OCI-LY7 (cell line): ENCODE results near the gene SPRTN. TPM values are rescaled to one million over a fixed set of nuclear protein-coding genes. Genes with fewer than 3 reads are reported as not detected.
A peak's percentile ranks its signal among the peaks of the same experiment; 100 is the strongest.

Experiments used
- BruUV-seq: library from RNA; stranded (reverse); fragments of 400-500 nt; replicated peaks from 2 replicates; lab custom pipeline; 2021; lab: Mats Ljungman, UMichigan
- CTCF ChIA-PET: fragments of 300-600 bp; sonication (Branson Sonifier 250); formaldehyde crosslinking; loops from one replicate; lab custom pipeline; 2022; ENCODE audit warnings: antibody characterized with exemption; ENCODE audit not compliant: unreplicated experiment; lab: Charles Lee
- POLR2A ChIA-PET: fragments of 300-600 bp; sonication (Branson Sonifier 250); formaldehyde crosslinking; loops from one replicate; lab custom pipeline; 2022; ENCODE audit warnings: antibody characterized with exemption; lab: Charles Lee
- DNase-seq: peaks from one replicate; pipeline ENCODE4 v3.0.0-alpha.2; 2015; ENCODE audit warnings: low spot score
- H2AFZ ChIP-seq: fragments of 200-600 bp; sonication (generic), shearing (Covaris generic); 2 replicates; pipeline ENCODE4 v1.6.1; 2014; ENCODE audit warnings: mild to moderate bottlenecking, antibody characterized with exemption, low read length, moderate library complexity
- H3K27ac ChIP-seq: fragments of 200-600 bp; sonication (generic); 2 replicates; pipeline ENCODE4 v1.5.1; 2014; ENCODE audit warnings: mixed run types, low read depth, mild to moderate bottlenecking, moderate library complexity, low read length, inconsistent platforms; ENCODE audit not compliant: poor library complexity, severe bottlenecking
- H3K36me3 ChIP-seq: fragments of 200-600 bp; sonication (generic); 2 replicates; pipeline ENCODE4 v1.6.1; 2014; ENCODE audit warnings: mild to moderate bottlenecking, antibody characterized with exemption, low read length, moderate library complexity, mixed read lengths; ENCODE audit not compliant: insufficient read depth
- H3K4me1 ChIP-seq: fragments of 200-600 bp; sonication (generic); 2 replicates; pipeline ENCODE4 v1.5.1; 2014; ENCODE audit warnings: mild to moderate bottlenecking, low read length; ENCODE audit not compliant: insufficient read depth, poor library complexity, severe bottlenecking
- H3K4me2 ChIP-seq: fragments of 200-600 bp; sonication (generic); 2 replicates; pipeline ENCODE4 v1.6.1; 2014; ENCODE audit warnings: mild to moderate bottlenecking, low read length
- H3K4me3 ChIP-seq: fragments of 200-600 bp; sonication (generic); 2 replicates; pipeline ENCODE4 v1.5.1; 2014; ENCODE audit warnings: mild to moderate bottlenecking, low read depth, low read length; ENCODE audit not compliant: poor library complexity, severe bottlenecking
- H3K79me2 ChIP-seq: fragments of 200-600 bp; sonication (generic); 2 replicates; pipeline ENCODE4 v1.6.1; 2016; ENCODE audit warnings: low read depth, mild to moderate bottlenecking, low read length, moderate library complexity, mixed read lengths; ENCODE audit not compliant: insufficient read depth
- H3K9me2 ChIP-seq: fragments of 200-600 bp; sonication (generic); 2 replicates; pipeline ENCODE4 v1.6.1; 2016; ENCODE audit warnings: mild to moderate bottlenecking, low read length, mixed read lengths; ENCODE audit not compliant: insufficient read depth
- H3K9me3 ChIP-seq: fragments of 200-600 bp; sonication (generic); 2 replicates; pipeline ENCODE4 v1.6.1; 2014; ENCODE audit warnings: mild to moderate bottlenecking, mixed run types, low read length, mixed read lengths
- H4K20me1 ChIP-seq: fragments of 200-600 bp; sonication (generic); 2 replicates; pipeline ENCODE4 v1.6.1; 2014; ENCODE audit warnings: mild to moderate bottlenecking, antibody characterized with exemption, low read length, moderate library complexity, mixed read lengths; ENCODE audit not compliant: insufficient read depth
- CTCF ChIP-seq: fragments of 200-600 bp; sonication (generic); conservative IDR thresholded peaks from 2 replicates; pipeline ENCODE4 v1.5.1; 2014; ENCODE audit warnings: mild to moderate bottlenecking, antibody characterized with exemption, low read length, moderate library complexity, mixed read lengths
- EZH2phosphoT487 ChIP-seq: fragments of 200-600 bp; sonication (generic); IDR thresholded peaks from 2 replicates; pipeline ENCODE4 v1.6.1; 2018; ENCODE audit warnings: low read depth, borderline replicate concordance, mild to moderate bottlenecking, mixed run types, antibody characterized with exemption, low read length, moderate library complexity, mixed read lengths
- intact Hi-C: fragments of 100-400 bp; cut with micrococcal nuclease; formaldehyde crosslinking; loops from one replicate; pipeline ENCODE4 v1.10.0; 2022; ENCODE audit not compliant: unreplicated experiment
- total RNA-seq, 2 experiments: library from RNA; depleted of rRNA in 1 of 2; stranded (reverse); fragments of >200 nt in 1 of 2; shearing (Covaris generic) in 1 of 2; gene quantifications; 2 replicates each; pipeline ENCODE4 v1.2.3, GENCODE V29; 2014 to 2022

SPRTN gene
- total RNA-seq, 2 experiments from 2014 or later, result 10.9 to 16.4 TPM

GRCh38 chr1:231337472-231338269 is 422 bp upstream of the SPRTN start, which contains the start of gene EXOC8:
TSS of gene EXOC8 (minus strand) at chr1:231337852. CDS start at chr1:231337745, 107 bp downstream.
- TF ChIP-seq EZH2phosphoT487, result no peak
- TF ChIP-seq CTCF, result 0 out of 2 replicates have a peak, but pooled peaks have one; percentile 21
- POLR2A ChIA-PET, result interaction anchor here (0.7 to 3.0 kb wide), 19 partner anchors 9 to 695 kb away, joined by 3 to 12 read pairs (median 4); partner anchors contain the start of gene EGLN1

GRCh38 chr1:231340328-231341013 is 2.4 kb downstream of the SPRTN start:
- Histone ChIP-seq H3K4me1 (peaks cover 20% of the 10 kb centered on the region), H3K9me3 (no peaks in the 10 kb centered on the region), H3K4me2 (no peak overlapping the region), H3K27ac (no peak overlapping the region), H3K4me3 (no peak overlapping the region), H3K9me2 (no peaks in the 10 kb centered on the region), H3K79me2 (peaks cover 52% of the 10 kb centered on the region), H2AFZ (no peak overlapping the region), H4K20me1 (peaks cover 20% of the 10 kb centered on the region), H3K36me3 (peaks cover 51% of the 10 kb centered on the region)
- no TSS peak for BruUV-seq
- ChIA-PET CTCF (interaction anchor here (0.6 kb wide), 1 partner anchor 84 kb away, joined by 5 read pairs; no protein-coding TSS in a partner anchor), POLR2A (interaction anchor here (0.6 to 1.4 kb wide), 5 partner anchors 9 to 259 kb away, joined by 3 to 6 read pairs (median 4); no protein-coding TSS in a partner anchor)
- intact Hi-C loops, result no loop called here
- DNase-seq, result no peak
- TF ChIP-seq EZH2phosphoT487 (no peak), CTCF (no peak)

More at GRCh38 chr1:231337472-231338269, 422 bp upstream of the SPRTN start, which contains the start of gene EXOC8:
- Histone ChIP-seq H3K9me2 (no peaks in the 10 kb centered on the region), H3K4me1 (peaks cover 36% of the 10 kb centered on the region), H3K9me3 (no peaks in the 10 kb centered on the region), H3K27ac (peak within 1 kb of the TSS; percentile 96), H2AFZ (peak within 1 kb of the TSS; percentile 95), H3K4me2 (peak within 1 kb of the TSS; percentile 98), H3K4me3 (peak within 1 kb of the TSS; percentile 99), H3K36me3 (peaks cover 55% of the 10 kb centered on the region), H3K79me2 (peaks cover 80% of the 10 kb centered on the region), H4K20me1 (peaks cover 44% of the 10 kb centered on the region)
- no TSS peak for BruUV-seq
- intact Hi-C loops, result loop anchor here (2.0 kb wide), 1 partner anchor 85 kb away; the partner anchor contains the start of gene EGLN1
- peak; percentile 97 for DNase-seq
- CTCF ChIA-PET, result interaction anchor here (0.7 to 1.5 kb wide), 3 partner anchors 84 to 250 kb away, joined by 3 read pairs; partner anchors contain the start of gene EGLN1
